Activated CD4-positive, alpha-beta T cell treated with anti-CD3 and anti-CD28 coated beads, Interleukin-2, amount 50 U/mL, for 4 hours (primary cell): ENCODE results near the gene SLC26A11.
"Not testable (repeated sequence)": the region's sequence is repeated elsewhere in the genome, so short reads cannot be mapped to it uniquely, and the experiment has no call there.

ENCODE experiments used
- DNase-seq, 2 experiments: peaks; one replicate each; pipeline ENCODE4 v3.0.0-alpha.2; 2020

Gene SLC26A11

DNA sequence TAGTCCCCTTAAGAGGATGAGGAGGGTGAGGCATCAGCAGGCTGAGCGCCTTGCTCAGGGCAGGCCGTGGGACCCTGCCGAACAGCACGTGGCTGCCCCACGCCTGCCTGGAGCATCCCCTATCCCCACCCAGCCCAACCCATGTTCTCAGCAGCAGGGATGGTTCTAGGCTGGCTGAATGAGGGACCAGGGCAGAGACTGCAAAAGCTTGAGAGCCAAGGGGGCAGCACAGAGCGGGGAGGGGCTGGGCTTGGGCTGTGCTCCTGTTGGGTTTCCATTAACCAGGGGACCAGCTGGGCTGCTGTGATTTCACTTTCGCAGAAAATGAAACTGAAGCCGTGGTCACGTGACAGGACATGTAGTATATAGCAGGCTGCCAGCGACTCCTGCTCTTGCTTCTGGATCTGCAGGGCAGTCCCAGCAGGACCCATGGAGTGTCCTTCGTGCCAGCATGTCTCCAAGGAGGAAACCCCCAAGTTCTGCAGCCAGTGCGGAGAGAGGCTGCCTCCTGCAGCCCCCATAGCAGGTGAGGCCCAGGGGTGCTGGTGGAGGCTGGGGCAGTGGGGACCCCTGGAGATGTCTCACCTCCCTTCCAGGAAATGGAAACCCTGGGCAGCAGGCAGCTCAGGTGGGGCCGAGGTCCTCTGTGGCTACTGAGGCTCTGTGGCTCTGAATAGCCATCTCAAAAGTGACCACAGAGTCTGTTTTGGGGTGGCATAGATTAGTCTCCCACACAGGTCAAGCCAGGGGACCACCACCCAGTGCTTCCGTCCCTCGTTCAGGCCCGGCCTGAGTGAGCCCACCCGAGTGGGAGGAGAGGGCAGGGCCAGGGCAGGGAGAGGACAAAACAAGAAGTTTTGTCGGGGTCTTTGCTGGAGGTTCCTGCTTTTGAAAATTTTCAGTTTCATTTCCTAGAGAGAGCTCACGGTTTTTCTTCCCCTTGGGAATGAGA lies 43.3 kb downstream of the SLC26A11 start:
- peak; percentile 82 to 84 for DNase-seq

- DNase-seq, result peak; percentile 45 to 48
Measured at GRCh38 chr17:80264205-80265075, 44.2 kb downstream of the SLC26A11 start.

DNA sequence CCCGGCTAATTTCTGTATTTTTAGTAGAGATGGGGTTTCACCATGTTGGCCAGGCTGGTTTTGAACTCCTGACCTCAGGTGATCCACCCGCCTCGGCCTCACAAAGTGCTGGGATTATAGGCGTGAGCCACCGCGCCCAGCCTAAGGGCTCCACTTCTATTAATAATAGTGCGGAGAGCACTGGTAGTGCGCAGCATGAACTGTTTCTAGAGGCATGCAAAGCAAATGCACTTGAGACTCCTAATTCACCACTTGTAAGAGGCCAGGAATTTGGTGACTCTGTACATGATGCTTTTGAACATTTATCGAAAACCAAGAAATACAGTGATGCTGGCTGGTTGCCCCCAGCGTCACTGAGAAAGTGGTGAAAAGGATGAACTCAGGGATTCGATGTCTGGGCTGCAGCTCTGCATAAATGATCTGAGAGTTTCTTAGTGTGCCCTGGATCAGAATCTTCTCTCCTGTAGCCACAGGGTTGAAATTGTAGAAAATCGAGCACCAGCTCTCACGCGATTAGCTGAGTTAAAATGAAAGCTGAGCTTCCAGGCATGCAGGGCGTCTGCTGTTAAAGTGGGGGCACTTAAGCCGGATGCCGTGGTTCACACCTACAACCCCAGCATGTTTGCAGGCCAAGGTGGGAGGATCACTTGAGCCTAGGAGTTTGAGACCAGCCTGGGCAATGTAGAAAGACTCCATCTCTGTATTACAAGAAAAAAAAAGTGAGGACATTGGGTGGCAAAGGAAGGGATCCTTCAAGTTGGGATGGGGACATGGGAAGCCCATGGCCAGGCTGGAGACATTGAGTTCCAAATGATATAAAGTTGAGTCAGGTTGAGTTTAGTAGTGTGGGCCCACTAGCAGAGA lies 45.2 kb downstream of the SLC26A11 start:
- peak; percentile 50 to 56 for DNase-seq

DNA sequence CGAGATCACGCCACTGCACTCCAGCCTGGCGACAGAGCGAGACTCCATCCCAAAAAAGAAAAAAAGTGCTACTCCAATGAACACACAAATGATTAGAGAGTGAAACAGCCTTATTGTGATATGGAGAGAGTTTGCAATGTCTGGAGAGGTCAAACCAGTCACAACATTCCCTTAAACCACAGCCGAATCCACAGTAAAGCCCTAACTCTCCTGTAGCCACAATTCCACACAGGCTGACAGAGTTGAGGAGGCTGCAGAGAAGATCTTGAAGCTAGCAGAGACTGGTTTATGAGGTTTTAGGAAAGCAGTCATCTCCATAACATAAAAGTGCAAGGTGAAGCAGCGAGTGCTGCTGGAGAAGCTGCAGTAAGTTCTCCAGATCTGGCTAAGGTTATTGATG lies 47.2 kb downstream of the SLC26A11 start:
- no peak for DNase-seq

- DNase-seq, result no peak
Measured at GRCh38 chr17:80268427-80268826, 48.2 kb downstream of the SLC26A11 start.

DNA sequence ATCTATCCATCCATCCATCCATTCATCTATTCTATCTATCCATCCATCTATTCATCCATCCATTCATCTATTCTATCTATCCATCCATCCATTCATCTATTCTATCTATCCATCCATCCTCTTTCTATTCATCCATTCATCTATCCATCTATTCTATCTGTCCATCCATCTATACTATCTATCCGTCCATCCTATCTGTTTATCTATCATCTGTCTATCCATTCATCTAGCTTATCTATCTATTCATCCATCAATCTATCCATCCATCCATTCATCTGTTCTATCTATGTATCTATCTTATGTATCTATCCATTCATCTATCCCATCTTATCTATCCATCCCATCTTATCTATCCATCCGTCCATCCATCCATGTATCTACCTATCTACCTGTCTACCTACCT lies 49.2 kb downstream of the SLC26A11 start:
- no peak for DNase-seq

GRCh38 chr17:80270104-80270503 lies 49.9 kb downstream of the SLC26A11 start:
- no peak for DNase-seq

DNA sequence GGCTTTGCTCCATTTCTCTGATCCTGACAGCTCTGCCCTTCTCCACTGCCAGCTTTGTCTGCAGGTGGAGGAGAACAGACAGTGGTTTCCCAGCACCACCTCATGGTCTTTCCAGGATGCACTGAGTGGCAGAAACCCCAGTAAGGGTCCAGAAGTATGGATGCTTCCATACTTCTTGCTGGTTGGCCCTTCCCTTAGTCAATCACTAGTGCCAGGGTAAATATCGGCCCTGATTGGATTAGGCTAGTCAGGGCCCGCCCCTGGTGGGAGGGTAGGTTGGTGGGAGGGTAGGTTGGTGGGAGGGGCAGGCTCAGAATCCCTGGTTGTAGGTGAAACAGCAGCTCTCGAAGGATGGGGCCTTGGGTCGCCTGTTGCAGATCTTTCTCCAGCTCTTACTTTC lies 50.6 kb downstream of the SLC26A11 start:
- DNase-seq, result peak; percentile 31 to 47

DNA sequence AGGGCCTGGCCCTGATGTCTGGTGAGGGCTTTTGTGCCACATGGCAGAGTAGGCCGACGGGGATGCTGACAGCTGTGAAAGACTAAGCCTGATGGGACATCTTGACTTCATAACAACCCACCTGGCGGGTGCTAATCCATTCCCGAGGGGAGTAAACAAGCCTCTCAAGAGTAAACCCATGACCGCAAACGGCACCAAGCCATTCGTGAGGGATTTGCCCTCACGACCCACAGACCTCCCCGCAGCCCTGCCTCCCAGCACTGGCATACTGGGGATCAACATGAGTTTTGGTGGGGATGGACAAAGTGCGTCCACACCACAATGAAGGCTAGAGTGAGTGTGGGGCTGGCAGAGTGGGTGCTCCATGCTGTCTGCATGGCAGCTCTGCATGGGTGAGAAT lies 52.1 kb downstream of the SLC26A11 start:
- DNase-seq, result no peak

DNA sequence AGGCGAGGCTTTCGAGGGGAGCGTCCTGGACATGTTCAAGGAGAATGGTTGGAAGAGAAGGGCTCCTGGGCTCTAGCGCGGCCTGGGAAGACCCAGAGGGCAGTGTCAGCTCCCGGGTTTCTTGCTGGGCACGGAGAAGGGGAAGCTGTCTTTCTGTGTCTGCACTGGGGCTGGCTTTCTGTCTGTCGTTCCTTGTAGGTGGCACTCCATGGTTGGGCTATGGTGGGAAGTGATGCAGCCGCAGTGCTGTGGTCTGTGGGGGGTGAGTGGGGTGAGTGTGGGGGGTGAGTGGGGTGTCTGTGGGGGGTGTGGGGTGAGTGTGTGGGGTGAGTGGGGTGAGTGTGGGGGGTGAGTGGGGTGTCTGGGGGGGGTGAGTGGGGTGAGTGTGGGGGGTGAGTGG lies 54.1 kb downstream of the SLC26A11 start:
- DNase-seq, result no peak

DNA sequence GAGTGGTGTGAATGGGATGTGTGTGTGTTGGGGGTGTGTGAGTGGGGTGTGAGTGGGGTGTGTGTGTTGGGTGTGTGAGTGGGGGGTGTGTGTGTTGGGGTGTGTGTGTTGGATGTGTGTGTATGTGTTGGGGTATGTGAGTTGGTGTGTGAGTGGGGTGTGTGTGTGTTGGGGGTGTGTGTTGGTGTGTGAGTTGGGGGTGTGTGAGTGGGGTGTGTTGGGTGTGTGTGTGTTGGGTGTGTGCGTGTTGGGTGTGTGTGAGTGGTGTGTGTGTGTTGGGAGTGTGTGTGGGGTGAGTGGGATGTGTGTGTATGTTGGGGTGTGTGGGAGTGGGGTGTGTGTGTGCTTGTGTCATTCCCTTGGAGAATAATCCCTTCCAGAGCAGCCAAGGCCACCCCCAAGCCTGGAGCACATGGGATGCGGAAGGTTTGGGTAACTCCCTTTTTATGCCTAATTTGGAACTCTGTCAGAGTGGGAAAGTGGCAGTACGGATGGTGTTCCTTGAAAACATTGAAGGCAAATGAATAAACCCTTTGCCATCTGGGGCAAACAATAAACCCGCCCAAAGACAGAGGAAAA lies 54.7 kb downstream of the SLC26A11 start:
- DNase-seq, result no peak

GRCh38 chr17:80275857-80276256 lies 55.6 kb downstream of the SLC26A11 start:
- not testable (repeated sequence) for DNase-seq

DNA sequence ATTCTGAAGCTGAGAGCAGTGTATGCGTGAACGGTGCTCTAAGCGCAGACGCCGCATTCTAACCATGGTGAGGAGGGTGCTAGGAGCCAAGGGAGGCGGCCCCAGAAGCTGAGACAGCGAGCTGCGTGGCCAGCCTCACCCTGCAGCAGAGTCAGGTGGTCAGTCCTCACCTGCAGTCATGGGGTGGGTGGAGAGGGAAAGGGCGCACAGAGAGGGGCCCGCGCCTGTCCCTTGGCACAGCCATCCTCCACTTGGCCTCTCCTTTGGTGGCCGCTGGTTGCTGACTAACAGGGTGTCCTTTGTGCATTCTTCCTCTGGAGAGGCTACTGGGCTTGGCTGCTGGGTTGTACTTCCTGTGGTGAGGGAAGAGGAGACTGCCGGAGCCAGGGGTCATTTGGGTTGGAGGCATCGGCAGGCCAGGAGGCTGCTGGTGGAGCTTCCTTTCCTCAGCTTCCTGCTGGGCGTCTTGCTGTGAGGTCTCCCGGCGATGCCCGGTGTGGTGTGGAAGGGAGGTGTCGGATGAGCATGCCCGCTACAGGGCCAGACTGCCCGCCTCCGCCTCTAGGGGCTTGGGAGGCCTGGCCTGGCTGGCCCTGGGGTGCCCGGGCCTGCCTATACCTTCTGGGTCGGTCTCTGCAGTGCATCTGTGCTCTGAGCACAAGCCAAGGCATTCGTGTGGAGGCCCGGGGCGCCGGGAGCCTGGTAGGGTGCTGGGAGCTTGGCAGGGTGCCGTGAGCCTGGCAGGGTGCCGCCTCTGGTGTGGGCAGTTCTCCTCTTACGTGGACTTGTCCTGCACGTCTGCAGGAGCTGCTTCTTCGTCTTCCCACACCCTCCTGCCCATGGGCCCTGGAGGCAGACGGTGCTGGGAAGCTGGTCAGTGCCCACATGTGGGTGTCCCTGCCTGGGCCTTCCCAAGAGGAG lies 57.8 kb downstream of the SLC26A11 start:
- DNase-seq, result no peak

- DNase-seq, result no peak
Measured at GRCh38 chr17:80279895-80280294, 59.7 kb downstream of the SLC26A11 start.

- no peak for DNase-seq
Measured at GRCh38 chr17:80281516-80281915, 61.3 kb downstream of the SLC26A11 start.

GRCh38 chr17:80283116-80283852 lies 63.1 kb downstream of the SLC26A11 start:
- no peak for DNase-seq

DNA sequence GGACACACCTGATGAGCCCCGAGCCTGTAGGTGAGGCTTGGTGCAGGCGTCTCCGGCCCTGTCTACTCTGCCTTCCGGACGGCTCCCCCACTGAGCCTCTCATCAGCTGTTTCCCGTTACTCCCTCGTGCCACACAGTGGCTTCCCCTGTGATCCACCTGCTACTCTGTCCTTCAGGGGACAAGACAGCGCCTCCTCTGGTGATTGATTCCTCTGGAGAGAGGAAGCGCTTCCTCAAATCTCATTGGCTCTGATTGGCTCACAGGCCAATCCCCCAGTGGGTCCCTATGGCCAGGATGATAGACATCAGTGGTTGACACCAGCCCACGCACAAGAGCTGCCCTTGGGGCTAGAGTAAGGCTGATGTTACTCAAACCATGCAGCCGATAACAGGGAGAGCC lies 64.4 kb downstream of the SLC26A11 start:
- no peak for DNase-seq

DNA sequence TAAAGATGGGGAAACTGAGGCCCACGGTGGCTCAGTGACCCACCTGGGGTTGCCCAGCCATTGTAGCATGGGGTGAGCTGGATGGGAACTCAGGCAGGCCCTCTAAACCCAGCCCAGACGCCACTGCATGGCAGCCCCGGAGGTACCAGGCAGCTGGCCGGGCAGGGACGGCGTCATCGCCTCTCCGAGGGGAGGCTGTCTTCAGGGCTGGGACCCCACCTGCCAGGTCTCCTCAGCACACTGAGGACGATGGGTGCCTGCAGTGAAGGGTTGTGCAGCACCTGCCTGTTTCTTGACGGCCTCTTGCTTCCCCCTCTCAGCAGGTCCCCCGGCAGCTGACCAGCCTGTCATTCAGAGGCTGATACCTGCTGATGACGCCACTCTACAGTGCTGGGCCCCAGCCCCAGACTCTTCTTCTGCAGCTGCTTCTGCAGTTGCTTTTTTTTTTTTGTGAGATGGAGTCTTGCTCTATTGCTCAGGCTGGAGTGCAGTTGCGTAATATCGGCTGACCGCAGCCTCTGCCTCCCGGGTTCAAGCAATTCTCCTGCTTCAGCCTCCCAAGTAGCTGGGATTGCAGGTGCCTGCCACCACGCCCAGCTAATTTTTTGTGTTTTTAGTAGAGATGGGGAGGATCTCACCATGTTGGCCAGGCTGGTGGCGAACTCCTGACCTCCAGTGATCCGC lies 65.2 kb downstream of the SLC26A11 start:
- no peak for DNase-seq

DNA sequence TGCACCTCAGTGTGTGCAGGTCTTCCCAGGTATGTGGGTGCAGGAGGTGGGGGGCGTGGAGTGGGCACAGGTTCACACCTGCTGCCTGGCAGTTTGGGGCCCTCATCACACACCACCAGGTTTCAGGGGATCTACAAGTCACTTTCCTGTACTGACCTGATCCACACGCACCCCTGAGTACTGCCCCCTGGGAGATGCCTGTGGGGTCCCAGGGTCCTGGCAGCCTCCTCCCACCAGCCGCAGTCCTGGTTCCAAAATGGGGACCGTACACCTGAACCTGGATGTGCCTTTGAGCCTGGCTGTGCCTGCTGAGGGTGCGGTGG lies 66.4 kb downstream of the SLC26A11 start:
- DNase-seq, result no peak

DNA sequence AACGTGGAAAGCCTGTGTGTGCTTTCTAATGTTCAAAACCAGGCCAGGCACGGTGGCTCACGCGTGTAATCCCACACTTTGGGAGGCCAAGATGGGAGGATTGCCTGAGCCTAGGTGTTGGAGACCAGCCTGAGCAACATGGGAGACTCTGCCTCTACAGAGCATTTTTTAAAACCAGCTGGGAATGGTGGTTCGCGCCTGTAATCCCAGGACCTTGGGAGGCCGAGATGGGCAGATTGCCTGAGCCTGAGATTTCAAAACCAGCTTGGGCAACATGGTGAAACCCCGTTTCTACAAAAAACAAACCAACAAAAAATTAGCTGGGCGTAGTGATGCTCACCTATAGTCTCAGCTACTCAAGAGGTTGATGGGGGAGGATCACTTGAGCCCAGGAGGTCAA lies 66.8 kb downstream of the SLC26A11 start:
- DNase-seq, result no peak
